LoVo (cell line): Measurements from ENCODE around the gene ZNF664.

Experiments used
- DNase-seq: peaks from one replicate; pipeline ENCODE4 v3.0.0-alpha.2; 2016; ENCODE audit warnings: low spot score

The ZNF664 gene

DNA sequence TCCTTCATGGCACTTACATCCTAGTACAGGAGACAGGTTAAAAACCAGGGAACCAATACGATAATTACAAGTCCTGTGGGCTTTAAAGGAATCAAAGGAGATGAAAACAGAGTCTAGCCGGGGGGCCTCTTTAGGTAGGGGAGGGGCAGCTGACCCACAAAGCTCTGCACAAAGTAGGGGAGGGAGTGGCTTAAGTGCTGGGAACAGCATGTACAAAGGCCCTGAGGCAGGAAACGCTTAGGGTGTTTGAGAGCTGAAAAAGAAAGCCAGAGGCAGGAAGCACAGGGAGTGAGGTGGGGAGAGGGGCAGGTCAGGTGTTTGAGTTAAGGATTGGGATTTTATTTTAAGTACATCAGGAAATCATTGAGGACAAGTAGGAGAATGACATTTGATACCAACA, 37.7 kb downstream of the ZNF664 start:
- no peak for DNase-seq

GRCh38 chr12:124011435-124012115, 38.6 kb downstream of the ZNF664 start:
- no peak for DNase-seq

GRCh38 chr12:124013073-124013472, 40.1 kb downstream of the ZNF664 start:
- no peak for DNase-seq

GRCh38 chr12:124015494-124016461, 42.8 kb downstream of the ZNF664 start:
- DNase-seq = no peak

- no peak for DNase-seq
Observed at GRCh38 chr12:124017064-124017463, 44.0 kb downstream of the ZNF664 start.

DNA sequence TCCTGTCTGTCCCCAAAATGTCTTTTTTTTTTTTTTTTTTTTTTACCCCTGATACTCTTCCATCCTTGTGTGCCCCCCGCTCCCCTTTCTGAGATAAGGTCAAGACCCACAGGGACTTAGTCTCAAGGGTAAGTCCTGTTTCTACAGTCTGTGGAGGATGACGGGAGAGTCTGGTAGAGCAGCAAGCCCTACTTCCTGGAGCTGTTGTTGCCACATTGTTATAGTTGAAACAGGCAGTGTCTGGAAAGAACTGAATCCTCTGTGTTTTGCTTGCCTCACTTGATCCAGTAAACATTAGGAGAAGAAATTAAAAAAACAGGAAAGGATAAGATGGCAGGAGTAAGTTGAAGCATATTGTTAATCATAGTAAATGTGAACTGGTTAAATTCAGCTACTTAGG, 45.5 kb downstream of the ZNF664 start:
- no peak for DNase-seq

- DNase-seq = no peak
Observed at GRCh38 chr12:124019115-124019514, 46.1 kb downstream of the ZNF664 start.

- no peak for DNase-seq
Observed at GRCh38 chr12:124020514-124020949, 47.5 kb downstream of the ZNF664 start.

- no peak for DNase-seq
Observed at GRCh38 chr12:124021007-124021406, 48.0 kb downstream of the ZNF664 start.

- no peak for DNase-seq
Observed at GRCh38 chr12:124022161-124022560, 49.1 kb downstream of the ZNF664 start.

- no peak for DNase-seq
Observed at GRCh38 chr12:124024263-124024678, 51.3 kb downstream of the ZNF664 start.

GRCh38 chr12:124024776-124025175, 51.8 kb downstream of the ZNF664 start:
- no peak for DNase-seq

DNA sequence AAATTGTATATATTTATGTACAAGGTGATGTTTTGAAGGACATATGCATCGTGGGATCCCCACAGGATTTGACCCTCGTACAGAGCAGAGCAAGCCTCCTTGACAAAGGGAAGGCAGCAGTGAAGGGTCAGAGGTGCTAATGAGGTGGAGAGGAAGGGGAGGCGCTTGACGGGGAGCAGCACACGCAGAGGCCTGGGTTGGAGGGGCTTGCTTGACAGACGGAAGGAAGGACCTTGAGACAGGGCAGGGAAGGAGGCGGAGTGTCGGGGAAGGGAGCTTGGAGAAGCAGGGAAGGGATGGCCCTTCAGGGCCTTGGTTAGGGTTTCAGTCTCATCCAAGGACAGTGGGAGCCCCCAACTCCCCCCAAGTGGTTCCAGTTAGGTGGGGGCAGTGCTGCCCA, 52.6 kb downstream of the ZNF664 start:
- DNase-seq = no peak

DNA sequence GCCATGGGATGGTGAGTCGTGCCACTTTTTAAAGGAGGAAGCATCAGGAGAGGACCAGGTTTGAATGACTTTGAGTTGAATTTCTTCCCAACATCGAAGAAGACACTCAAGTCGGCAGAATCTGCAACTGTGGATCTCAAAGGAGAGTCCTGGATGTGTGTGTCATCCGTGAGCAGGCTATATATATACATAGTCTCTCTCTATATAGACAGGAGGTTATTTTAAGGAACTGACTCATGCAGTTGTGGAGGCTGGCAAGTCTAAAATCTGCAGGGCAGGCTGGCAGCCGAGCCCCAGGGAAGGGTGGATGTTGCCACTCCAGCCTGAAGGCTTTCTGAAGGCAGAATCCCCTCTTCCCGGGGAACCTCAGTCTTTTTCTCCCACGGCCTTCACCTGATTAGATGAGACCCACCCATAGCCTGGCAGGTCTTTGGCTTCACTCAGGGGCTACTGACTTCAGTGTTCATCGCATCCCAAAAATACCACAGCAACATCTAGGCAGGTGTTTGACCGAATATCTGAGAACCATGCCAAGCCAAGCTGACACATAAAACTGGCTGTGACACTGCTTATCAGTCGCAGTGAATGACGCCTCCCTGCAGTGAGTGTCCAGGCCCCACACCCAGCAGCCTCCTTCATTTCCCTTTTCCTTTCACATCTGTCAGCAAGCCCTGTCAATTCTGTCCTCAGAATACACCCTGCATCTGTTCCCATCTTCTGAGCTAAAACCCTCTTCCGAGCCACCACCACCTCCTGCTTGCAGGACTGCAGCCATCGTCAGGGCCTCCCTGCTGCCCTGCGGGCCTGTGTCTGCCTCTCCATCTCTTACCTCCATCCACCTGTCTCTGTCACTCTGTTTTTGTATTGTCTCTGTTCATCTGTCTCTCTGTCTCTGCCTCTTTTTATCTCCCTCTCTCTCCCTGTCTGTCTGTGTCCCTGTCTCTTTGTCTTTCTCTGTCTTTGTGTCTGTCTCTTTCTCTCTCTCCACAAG, 54.0 kb downstream of the ZNF664 start:
- DNase-seq = no peak

DNA sequence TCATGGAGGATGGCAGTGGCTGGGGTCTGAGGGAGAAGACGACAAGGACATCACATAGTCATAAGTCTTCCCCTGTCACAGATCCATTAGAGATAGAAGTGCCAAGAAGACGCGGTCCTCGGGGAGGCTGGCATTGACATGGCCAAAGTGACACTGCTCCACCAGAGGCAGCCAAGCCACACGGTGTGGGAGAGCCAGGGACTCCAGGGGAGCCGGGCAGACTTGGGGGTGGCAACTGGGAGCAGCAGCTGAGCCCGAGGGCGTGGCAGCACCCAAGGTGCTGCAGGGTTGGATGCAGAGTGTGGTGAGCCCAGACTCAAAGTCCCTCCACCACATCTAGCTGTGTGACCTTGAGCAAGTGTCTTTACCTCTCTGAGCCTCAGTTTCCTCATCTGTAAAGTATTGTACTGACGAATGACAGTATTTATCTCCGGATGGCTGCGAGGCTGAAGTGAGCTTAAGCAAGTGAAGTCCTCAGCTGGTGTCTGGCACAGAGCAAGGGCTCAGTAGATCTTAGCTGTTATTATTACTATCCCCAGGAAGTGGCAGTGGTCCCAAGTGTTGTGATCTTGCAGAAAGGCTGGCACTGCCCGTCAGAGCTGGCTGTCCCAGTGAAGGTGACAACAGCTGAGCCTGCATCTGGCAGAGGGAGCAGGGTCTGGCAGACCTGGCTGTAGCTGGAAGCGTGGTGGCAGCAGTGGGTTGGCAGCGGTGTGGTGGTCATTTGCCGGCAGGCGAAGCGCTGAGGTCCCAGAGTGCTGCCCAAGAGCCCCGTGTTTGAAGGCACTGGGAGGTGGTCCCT, 54.9 kb downstream of the ZNF664 start:
- no peak for DNase-seq

- DNase-seq = no peak
Observed at GRCh38 chr12:124028555-124028925, 55.5 kb downstream of the ZNF664 start.

- DNase-seq = no peak
Observed at GRCh38 chr12:124030008-124030407, 57.0 kb downstream of the ZNF664 start.

DNA sequence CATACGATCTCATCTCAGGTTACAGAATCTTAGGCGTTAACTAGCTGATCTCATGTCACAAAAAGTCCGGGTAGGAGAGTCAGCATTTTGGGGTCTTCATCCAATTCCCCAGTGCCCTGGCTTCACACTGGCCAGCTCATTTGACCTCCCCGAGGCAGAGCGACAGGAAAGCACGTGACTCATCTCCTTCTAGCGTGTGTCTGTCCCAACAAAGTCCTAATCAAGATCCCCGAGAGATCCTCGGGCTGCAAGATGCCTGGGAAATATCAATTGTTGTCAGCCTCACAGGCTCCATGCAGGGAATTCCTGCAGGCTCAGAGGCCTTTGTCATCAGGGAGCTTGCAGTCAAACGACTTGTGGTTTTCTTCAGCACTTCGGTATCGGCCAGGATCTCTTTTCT, 57.5 kb downstream of the ZNF664 start:
- DNase-seq = no peak

GRCh38 chr12:124031058-124031457, 58.0 kb downstream of the ZNF664 start:
- DNase-seq = no peak

DNA sequence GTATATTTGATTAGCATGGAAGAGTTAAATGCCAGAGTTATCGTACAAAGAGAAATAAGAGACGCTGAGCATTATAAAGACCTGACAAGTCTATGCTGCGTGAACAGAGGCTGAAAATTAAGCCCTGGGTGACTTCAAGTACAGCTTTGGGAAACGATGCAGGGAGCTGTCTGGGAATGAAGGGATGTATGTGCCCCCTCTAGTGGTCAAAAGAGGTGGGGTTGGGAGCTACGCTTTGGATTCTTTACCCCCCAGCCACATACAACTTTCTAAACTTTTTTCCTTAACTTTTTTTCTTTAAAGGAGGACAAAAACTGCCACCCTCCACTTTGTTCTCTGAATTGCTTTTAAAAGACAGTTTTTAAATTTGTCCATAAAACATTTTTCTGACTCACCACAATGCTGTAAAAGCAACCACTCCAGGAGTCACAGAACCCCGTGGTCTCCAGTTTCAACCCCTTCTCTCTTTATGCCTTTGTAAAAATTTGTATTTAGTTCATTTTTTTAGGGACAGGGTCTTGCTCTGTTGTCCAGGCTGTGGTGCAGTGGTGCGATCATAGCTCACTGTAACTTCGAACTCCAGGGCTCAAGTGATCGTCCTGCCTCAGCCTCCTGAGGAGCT, 59.4 kb downstream of the ZNF664 start:
- peak; percentile 75 for DNase-seq

- no peak for DNase-seq
Observed at GRCh38 chr12:124033859-124034258, 60.8 kb downstream of the ZNF664 start.
